ENCODE measurements around the gene PRPSAP1. TPM values are rescaled to one million over a fixed set of nuclear protein-coding genes. Genes with fewer than 3 reads are reported as not detected.

The PRPSAP1 gene
- polyA plus RNA-seq, 1 of the 3 experiments (the other 2 are of a cell fraction) = 118 TPM

DNA sequence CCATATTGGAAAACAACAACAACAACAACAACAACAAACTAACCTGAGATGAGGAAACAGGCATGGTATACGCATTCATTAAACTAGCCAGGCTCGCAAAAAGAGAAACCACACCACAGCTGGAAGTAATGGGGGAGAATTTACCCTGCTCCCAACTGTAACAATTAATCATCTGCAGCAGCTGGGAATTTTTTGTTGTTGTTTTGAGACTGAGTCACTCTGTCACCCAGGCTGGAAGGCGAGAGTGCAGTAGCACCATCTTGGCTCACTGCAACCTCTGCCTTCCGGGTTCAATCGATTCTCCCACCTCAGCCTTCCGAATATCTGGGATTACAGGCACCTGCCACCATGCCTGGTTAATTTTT is 16.3 kb downstream of the PRPSAP1 start:
- TF ChIP-seq, protein P1, sequence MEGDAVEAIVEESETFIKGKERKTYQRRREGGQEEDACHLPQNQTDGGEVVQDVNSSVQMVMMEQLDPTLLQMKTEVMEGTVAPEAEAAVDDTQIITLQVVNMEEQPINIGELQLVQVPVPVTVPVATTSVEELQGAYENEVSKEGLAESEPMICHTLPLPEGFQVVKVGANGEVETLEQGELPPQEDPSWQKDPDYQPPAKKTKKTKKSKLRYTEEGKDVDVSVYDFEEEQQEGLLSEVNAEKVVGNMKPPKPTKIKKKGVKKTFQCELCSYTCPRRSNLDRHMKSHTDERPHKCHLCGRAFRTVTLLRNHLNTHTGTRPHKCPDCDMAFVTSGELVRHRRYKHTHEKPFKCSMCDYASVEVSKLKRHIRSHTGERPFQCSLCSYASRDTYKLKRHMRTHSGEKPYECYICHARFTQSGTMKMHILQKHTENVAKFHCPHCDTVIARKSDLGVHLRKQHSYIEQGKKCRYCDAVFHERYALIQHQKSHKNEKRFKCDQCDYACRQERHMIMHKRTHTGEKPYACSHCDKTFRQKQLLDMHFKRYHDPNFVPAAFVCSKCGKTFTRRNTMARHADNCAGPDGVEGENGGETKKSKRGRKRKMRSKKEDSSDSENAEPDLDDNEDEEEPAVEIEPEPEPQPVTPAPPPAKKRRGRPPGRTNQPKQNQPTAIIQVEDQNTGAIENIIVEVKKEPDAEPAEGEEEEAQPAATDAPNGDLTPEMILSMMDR (IDR thresholded peaks at IDR 0.05) = no peak
- TF ChIP-seq ELF1 (IDR thresholded peaks at IDR 0.05) (no peak), SIN3A (IDR thresholded peaks at IDR 0.05; ENCODE audit: borderline replicate concordance, low read depth, low read length) (no peak), NFIC (IDR thresholded peaks at IDR 0.05; ENCODE audit: borderline replicate concordance) (no peak), MXI1 (IDR thresholded peaks at IDR 0.05; ENCODE audit: low read depth, low read length) (no peak), POLR2AphosphoS5 (IDR thresholded peaks at IDR 0.05; ENCODE audit: low read depth, low read length) (no peak), TCF12 (IDR thresholded peaks at IDR 0.05) (no peak)
- no peak overlapping the region for H3K9ac ChIP-seq
- H3F3A ChIP-seq (replicated peaks; ENCODE audit: insufficient read depth) = no peaks in the 10 kb centered on the region
- H2AFZ ChIP-seq (ENCODE audit: low read depth) = no peak overlapping the region
- no peak overlapping the region for H3K27ac ChIP-seq (ENCODE audit: low read depth in 2 of 2, low read length in 1 of 2)
- H3K27me3 ChIP-seq (ENCODE audit: insufficient read depth) = no peaks in the 10 kb centered on the region
- peaks cover 0 to 19% of the 10 kb centered on the region in 2 experiments for H3K36me3 ChIP-seq (replicated peaks in 1 of 2; ENCODE audit: control insufficient read depth in 1 of 2, insufficient read depth in 2 of 2, low read length in 1 of 2)
- DNase-seq = no peak
- POLR2A ChIA-PET = interaction anchor here (1.0 kb wide), 1 partner anchor 16 kb away, joined by 3 read pairs; no protein-coding TSS in a partner anchor
- no peaks in the 10 kb centered on the region for H3K9me2 ChIP-seq
- no peak overlapping the region for H3K4me3 ChIP-seq (ENCODE audit: low read depth in 2 of 2, low read length in 1 of 2)
- WGBS (ENCODE audit: low lambda C conversion rate) = 96% methylated on average over 6 of the region's 6 CpGs
- H3K79me2 ChIP-seq (ENCODE audit: insufficient read depth) = peaks cover 92% of the 10 kb centered on the region
- no peaks in the 10 kb centered on the region for H3K9me3 ChIP-seq
- H3K4me1 ChIP-seq (ENCODE audit: control insufficient read depth in 1 of 2, insufficient read depth in 2 of 2, low read depth in 1 of 2, low read length in 1 of 2) = peaks cover 0 to 11% of the 10 kb centered on the region in 2 experiments; a peak in 1 of 4 replicates
- CTCF ChIA-PET = interaction anchor here (0.9 to 4.9 kb wide), 10 partner anchors 9 to 120 kb away, joined by 3 to 27 read pairs (median 4); partner anchors contain the start of genes QRICH2 and SPHK1
- H3K4me2 ChIP-seq = no peak overlapping the region
- peaks cover 24% of the 10 kb centered on the region for H4K20me1 ChIP-seq (ENCODE audit: insufficient read depth)

DNA sequence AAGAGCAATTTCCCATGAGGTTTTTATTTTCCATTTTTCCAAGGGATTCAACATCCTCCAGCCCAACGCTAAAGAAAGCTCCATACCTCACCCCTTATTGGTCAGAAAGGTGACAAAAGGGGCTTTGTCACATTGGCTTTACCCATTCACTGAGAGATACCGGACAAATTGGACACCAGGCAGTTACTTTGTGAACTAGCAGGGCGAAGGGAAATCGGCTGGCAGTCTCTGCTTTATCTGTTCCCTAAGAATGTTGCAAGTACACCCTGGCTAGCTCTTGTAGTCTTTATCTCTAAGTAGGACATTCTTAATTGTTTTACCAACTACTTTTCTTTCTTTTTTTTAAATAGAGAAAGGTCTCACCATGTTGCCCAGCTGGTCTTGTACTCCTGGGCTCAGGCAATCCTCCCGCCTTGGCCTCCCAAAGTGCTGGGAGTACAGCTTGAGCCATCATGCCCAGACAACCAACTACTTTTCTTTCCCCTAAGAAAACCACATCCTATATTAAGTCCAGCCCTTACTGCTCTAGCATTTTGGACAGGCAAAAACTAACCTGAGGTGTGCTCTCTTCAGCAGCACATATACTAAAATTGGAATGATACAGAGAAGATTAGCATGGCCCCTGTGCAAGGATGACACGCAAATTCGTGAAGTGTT is 16.8 kb downstream of the PRPSAP1 start:
- Histone ChIP-seq H3K4me1 (ENCODE audit: control insufficient read depth in 1 of 2, insufficient read depth in 2 of 2, low read depth in 1 of 2, low read length in 1 of 2) (peaks cover 0 to 11% of the 10 kb centered on the region in 2 experiments; a peak in 1 of 4 replicates), H3F3A (replicated peaks; ENCODE audit: insufficient read depth) (no peaks in the 10 kb centered on the region), H3K9me3 (no peaks in the 10 kb centered on the region), H4K20me1 (ENCODE audit: insufficient read depth) (peaks cover 24% of the 10 kb centered on the region), H3K4me2 (no peak overlapping the region), H2AFZ (ENCODE audit: low read depth) (no peak overlapping the region), H3K9ac (no peak overlapping the region), H3K36me3 (replicated peaks in 1 of 2; ENCODE audit: control insufficient read depth in 1 of 2, insufficient read depth in 2 of 2, low read length in 1 of 2) (peaks cover under 1 to 19% of the 10 kb centered on the region in 2 experiments), H3K79me2 (ENCODE audit: insufficient read depth) (peaks cover 88% of the 10 kb centered on the region), H3K27ac (ENCODE audit: low read depth in 2 of 2, low read length in 1 of 2) (no peak overlapping the region), H3K27me3 (ENCODE audit: insufficient read depth) (no peaks in the 10 kb centered on the region), H3K4me3 (ENCODE audit: low read depth in 2 of 2, low read length in 1 of 2) (no peak overlapping the region), H3K9me2 (no peaks in the 10 kb centered on the region)
- no peak for TF ChIP-seq MXI1 (IDR thresholded peaks at IDR 0.05; ENCODE audit: low read depth, low read length)
- TF ChIP-seq, protein P2, sequence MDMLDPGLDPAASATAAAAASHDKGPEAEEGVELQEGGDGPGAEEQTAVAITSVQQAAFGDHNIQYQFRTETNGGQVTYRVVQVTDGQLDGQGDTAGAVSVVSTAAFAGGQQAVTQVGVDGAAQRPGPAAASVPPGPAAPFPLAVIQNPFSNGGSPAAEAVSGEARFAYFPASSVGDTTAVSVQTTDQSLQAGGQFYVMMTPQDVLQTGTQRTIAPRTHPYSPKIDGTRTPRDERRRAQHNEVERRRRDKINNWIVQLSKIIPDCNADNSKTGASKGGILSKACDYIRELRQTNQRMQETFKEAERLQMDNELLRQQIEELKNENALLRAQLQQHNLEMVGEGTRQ (IDR thresholded peaks at IDR 0.05; ENCODE audit: borderline replicate concordance, low read depth, low read length) = no peak
- no peak for TF ChIP-seq FOSL2 (IDR thresholded peaks at IDR 0.05; ENCODE audit: borderline replicate concordance, low read depth)
- no peak for TF ChIP-seq RCOR1 (IDR thresholded peaks at IDR 0.05; ENCODE audit: low read length)
- ChIA-PET CTCF (interaction anchor here (0.6 to 4.9 kb wide), 11 partner anchors 9 to 155 kb away, joined by 3 to 27 read pairs (median 3); partner anchors contain the start of genes QRICH2 and SPHK1), POLR2A (no interaction called here)
- no peak for DNase-seq
- 96% methylated on average over 7 of the region's 7 CpGs for WGBS (ENCODE audit: low lambda C conversion rate)

Measured in SK-N-SH (cell line).